Stimulated activated CD8-positive, alpha-beta memory T cell treated with anti-CD3 and anti-CD28 coated beads, Interleukin-7, amount 100 ng/mL, for 48 hours (primary cell): ENCODE data around the gene LGMN.

Experiments used
- DNase-seq, 2 donors: peaks; one replicate each; pipeline ENCODE4 v3.0.0-alpha.2; 2020; ENCODE audit warnings: low read depth in 1 of 2; ENCODE audit errors: extremely low read depth in 1 of 2

The LGMN gene

GRCh38 chr14:92655419-92656201 is 92.8 kb downstream of the LGMN start:
- DNase-seq, result no peak

GRCh38 chr14:92654239-92654901 is 94.1 kb downstream of the LGMN start:
- no peak for DNase-seq
